ENCODE data around the gene NDUFA11. TPM values are rescaled to one million over a fixed set of nuclear protein-coding genes. Genes with fewer than 3 reads are reported as not detected.
"Not testable (repeated sequence)": the region's sequence is repeated elsewhere in the genome, so short reads cannot be mapped to it uniquely, and the experiment has no call there.

Gene NDUFA11
- total RNA-seq, 1 donor: 283 TPM

GRCh38 chr19:5864013-5864720 is 39.4 kb downstream of the NDUFA11 start:
- DNase-seq (ENCODE audit: low read depth in 2 of 3, low spot score in 2 of 3): no peak

GRCh38 chr19:5863030-5863665 is 40.4 kb downstream of the NDUFA11 start:
- DNase-seq (ENCODE audit: low read depth in 2 of 3, low spot score in 2 of 3): no peak

- DNase-seq (ENCODE audit: low read depth in 2 of 3, low spot score in 2 of 3): no peak
Observed at GRCh38 chr19:5857203-5858081, 46.1 kb downstream of the NDUFA11 start.

GRCh38 chr19:5855151-5855550 is 48.4 kb downstream of the NDUFA11 start:
- DNase-seq (ENCODE audit: low read depth in 2 of 3, low spot score in 2 of 3): not testable (repeated sequence)

- DNase-seq (ENCODE audit: low read depth in 2 of 3, low spot score in 2 of 3): not testable (repeated sequence)
Observed at GRCh38 chr19:5854121-5854520, 49.5 kb downstream of the NDUFA11 start.

- no peak for DNase-seq (ENCODE audit: low read depth in 2 of 3, low spot score in 2 of 3)
Observed at GRCh38 chr19:5851302-5851701, 52.3 kb downstream of the NDUFA11 start, which contains the start of gene FUT3. Gene FUT3 (minus strand): TSS chr19:5851449.

GRCh38 chr19:5850743-5851293 is 52.8 kb downstream of the NDUFA11 start:
- peak in 2 of 3 donors; percentile 18 to 33 for DNase-seq (ENCODE audit: low read depth in 2 of 3, low spot score in 2 of 3)

- DNase-seq (ENCODE audit: low read depth in 2 of 3, low spot score in 2 of 3): no peak
Observed at GRCh38 chr19:5850189-5850588, 53.4 kb downstream of the NDUFA11 start.

- not testable (repeated sequence) for DNase-seq (ENCODE audit: low read depth in 2 of 3, low spot score in 2 of 3)
Observed at GRCh38 chr19:5848621-5849020, 55.0 kb downstream of the NDUFA11 start.

GRCh38 chr19:5847846-5848245 is 55.7 kb downstream of the NDUFA11 start:
- not testable (repeated sequence) for DNase-seq (ENCODE audit: low read depth in 2 of 3, low spot score in 2 of 3)

Other genes starting within 250 kb of the NDUFA11 start
- 27.5 TPM for gene MICOS13, start 223.3 kb downstream of the NDUFA11 start, total RNA-seq
- 8.1 TPM for gene HSD11B1L, start 222.8 kb downstream of the NDUFA11 start, total RNA-seq
- 801 TPM for gene RPL36, start 213.5 kb downstream of the NDUFA11 start, total RNA-seq
- gene LONP1, start 183.6 kb downstream of the NDUFA11 start, total RNA-seq: 78.6 TPM
- gene CATSPERD, start 183.2 kb downstream of the NDUFA11 start, total RNA-seq: not detected
- gene PRR22, start 119.0 kb downstream of the NDUFA11 start, total RNA-seq: 2.2 TPM
- 98.0 TPM for gene DUS3L, start 112.6 kb downstream of the NDUFA11 start, total RNA-seq
- 0.54 TPM for gene NRTN, start 98.7 kb downstream of the NDUFA11 start, total RNA-seq
- gene FUT6, start 64.1 kb downstream of the NDUFA11 start, total RNA-seq: 2.4 TPM
- gene FUT3, start 52.3 kb downstream of the NDUFA11 start, total RNA-seq: under 0.01 TPM
- gene FUT5, start 33.2 kb downstream of the NDUFA11 start, total RNA-seq: 0.54 TPM
- gene VMAC, start 1.1 kb upstream of the NDUFA11 start, total RNA-seq: 25.3 TPM
- gene CAPS, start 10.5 kb upstream of the NDUFA11 start, total RNA-seq: 11.3 TPM
- 61.9 TPM for gene RANBP3, start 74.3 kb upstream of the NDUFA11 start, total RNA-seq
- gene RFX2, start 206.7 kb upstream of the NDUFA11 start, total RNA-seq: 81.1 TPM
- gene ACSBG2, start 231.9 kb upstream of the NDUFA11 start, total RNA-seq: under 0.01 TPM

All from hematopoietic multipotent progenitor cell (in vitro differentiated cells).